ENCODE results near the gene PLA2G6. TPM values are rescaled to one million over a fixed set of nuclear protein-coding genes. Genes with fewer than 3 reads are reported as not detected.

PLA2G6 gene
- total RNA-seq, 1 experiment from 2014 or later, result 6.0 TPM

DNA sequence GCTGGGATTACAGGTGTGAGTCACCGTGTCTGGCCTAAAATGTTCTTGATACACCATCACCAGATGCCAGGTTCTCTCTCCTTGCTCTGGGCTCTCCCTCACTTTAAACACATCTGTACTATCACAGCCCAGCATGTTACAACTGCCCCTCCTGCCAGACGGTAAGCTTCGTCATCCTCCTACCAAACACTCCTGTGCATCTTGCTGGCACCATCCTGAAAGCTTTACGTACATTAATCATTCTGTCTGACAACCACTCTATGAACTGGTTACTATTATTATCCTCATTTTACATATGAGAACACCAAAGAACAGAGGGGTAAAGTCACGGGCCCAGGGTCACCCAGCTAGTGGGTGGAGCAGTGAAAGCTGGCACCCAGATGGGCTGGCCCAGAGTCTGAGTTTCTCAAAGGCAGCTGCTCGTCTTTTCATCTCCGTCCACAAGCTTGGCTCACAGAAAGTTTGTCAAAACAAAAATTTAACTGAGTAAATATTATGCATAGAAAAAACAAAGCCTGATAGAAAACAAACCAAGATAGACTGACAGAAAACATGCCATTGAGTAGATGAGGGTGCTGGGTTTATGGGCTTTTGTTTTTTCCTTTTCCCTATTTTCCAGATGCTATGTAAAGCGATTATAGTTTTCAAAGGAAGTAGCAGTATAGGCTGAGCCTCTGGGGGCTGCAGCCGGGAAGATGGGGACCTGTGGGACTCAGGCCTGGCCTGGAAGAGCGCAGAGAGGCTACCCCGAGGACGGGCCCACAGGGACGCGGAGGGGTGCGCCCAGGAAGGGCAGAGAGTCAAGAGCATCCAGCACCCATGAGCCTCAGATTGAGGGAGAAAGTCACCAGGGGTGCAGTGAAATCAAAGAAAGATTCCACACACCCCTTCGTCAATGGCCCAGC lies 9.5 kb downstream of the PLA2G6 start:
- ChIA-PET POLR2A (ENCODE audit: unreplicated experiment) (no interaction called here), CTCF (no interaction called here)
- no peak overlapping the region for H3K4me2 ChIP-seq (ENCODE audit: low read length)
- H3K9me2 ChIP-seq (replicated peaks; ENCODE audit: low read length), result no peaks in the 10 kb centered on the region
- H3K9ac ChIP-seq (ENCODE audit: low read length), result no peak overlapping the region
- H3K4me1 ChIP-seq (ENCODE audit: insufficient read depth, low read length), result peaks cover 8% of the 10 kb centered on the region
- H3K9me3 ChIP-seq (ENCODE audit: low read length), result no peaks in the 10 kb centered on the region
- H3K27ac ChIP-seq (ENCODE audit: low read length), result no peak overlapping the region
- no peaks in the 10 kb centered on the region for H3K79me2 ChIP-seq (ENCODE audit: low read length)
- H3K36me3 ChIP-seq (ENCODE audit: low read depth, low read length), result no peaks in the 10 kb centered on the region
- H2AFZ ChIP-seq (ENCODE audit: low read length), result no peak overlapping the region
- no peak overlapping the region for H3K4me3 ChIP-seq (ENCODE audit: low read length)
- BruUV-seq (replicated peaks), result no TSS peak
- DNase-seq, result no peak
- ATAC-seq, result no peak
- intact Hi-C loops (cut with micrococcal nuclease), result no loop called here
- TF ChIP-seq EZH2phosphoT487 (IDR thresholded peaks at IDR 0.05; ENCODE audit: borderline replicate concordance, low read length), result no peak
- no peak for TF ChIP-seq EZH2 (IDR thresholded peaks at IDR 0.05; ENCODE audit: low read length, unreplicated experiment)
- TF ChIP-seq, protein P1, sequence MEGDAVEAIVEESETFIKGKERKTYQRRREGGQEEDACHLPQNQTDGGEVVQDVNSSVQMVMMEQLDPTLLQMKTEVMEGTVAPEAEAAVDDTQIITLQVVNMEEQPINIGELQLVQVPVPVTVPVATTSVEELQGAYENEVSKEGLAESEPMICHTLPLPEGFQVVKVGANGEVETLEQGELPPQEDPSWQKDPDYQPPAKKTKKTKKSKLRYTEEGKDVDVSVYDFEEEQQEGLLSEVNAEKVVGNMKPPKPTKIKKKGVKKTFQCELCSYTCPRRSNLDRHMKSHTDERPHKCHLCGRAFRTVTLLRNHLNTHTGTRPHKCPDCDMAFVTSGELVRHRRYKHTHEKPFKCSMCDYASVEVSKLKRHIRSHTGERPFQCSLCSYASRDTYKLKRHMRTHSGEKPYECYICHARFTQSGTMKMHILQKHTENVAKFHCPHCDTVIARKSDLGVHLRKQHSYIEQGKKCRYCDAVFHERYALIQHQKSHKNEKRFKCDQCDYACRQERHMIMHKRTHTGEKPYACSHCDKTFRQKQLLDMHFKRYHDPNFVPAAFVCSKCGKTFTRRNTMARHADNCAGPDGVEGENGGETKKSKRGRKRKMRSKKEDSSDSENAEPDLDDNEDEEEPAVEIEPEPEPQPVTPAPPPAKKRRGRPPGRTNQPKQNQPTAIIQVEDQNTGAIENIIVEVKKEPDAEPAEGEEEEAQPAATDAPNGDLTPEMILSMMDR (conservative IDR thresholded peaks at IDR 0.05; ENCODE audit: low read depth, low read length), result no peak
- H4K20me1 ChIP-seq (ENCODE audit: low read length), result no peaks in the 10 kb centered on the region
- H3F3A ChIP-seq (ENCODE audit: low read length, unreplicated experiment), result no peaks in the 10 kb centered on the region
- H3K27me3 ChIP-seq (ENCODE audit: low read length), result no peaks in the 10 kb centered on the region

DNA sequence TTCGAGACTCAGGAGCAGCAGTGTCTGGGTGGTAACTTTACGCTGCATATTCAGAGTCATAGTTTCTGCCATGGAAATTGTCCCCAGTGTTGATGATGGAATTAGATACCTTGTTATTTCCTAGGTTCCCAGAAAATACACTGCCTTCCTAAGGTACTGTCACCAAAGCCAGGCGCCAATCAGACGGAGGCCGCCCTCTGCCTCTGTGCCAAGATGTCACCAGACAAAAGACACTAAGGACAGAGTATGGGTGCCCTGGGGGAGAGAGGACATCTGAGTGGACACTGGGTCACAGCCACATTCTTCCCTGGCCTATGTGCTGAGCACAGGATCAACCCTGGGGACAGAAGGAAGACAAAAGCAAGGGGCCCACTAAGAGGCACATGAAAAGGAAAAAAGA lies 11.2 kb downstream of the PLA2G6 start:
- Histone ChIP-seq H2AFZ (ENCODE audit: low read length) (no peak overlapping the region), H3K9me3 (ENCODE audit: low read length) (no peaks in the 10 kb centered on the region), H3K4me2 (ENCODE audit: low read length) (no peak overlapping the region), H3F3A (ENCODE audit: low read length, unreplicated experiment) (no peaks in the 10 kb centered on the region), H3K27me3 (ENCODE audit: low read length) (no peaks in the 10 kb centered on the region), H3K4me3 (ENCODE audit: low read length) (no peak overlapping the region), H3K9ac (ENCODE audit: low read length) (no peak overlapping the region), H3K79me2 (ENCODE audit: low read length) (no peaks in the 10 kb centered on the region), H3K9me2 (replicated peaks; ENCODE audit: low read length) (no peaks in the 10 kb centered on the region), H3K27ac (ENCODE audit: low read length) (no peak overlapping the region), H3K4me1 (ENCODE audit: insufficient read depth, low read length) (peaks cover 7% of the 10 kb centered on the region; the same call in 1 of the 2 replicates), H3K36me3 (ENCODE audit: low read depth, low read length) (no peaks in the 10 kb centered on the region), H4K20me1 (ENCODE audit: low read length) (no peaks in the 10 kb centered on the region)
- DNase-seq, result no peak
- TF ChIP-seq, protein P1 (conservative IDR thresholded peaks at IDR 0.05; ENCODE audit: low read depth, low read length), result no peak
- TF ChIP-seq EZH2 (IDR thresholded peaks at IDR 0.05; ENCODE audit: low read length, unreplicated experiment) (no peak), EZH2phosphoT487 (IDR thresholded peaks at IDR 0.05; ENCODE audit: borderline replicate concordance, low read length) (no peak)
- ChIA-PET CTCF (no interaction called here), POLR2A (ENCODE audit: unreplicated experiment) (no interaction called here)
- no peak for ATAC-seq
- no TSS peak for BruUV-seq (replicated peaks)
- intact Hi-C loops (cut with micrococcal nuclease), result no loop called here

DNA sequence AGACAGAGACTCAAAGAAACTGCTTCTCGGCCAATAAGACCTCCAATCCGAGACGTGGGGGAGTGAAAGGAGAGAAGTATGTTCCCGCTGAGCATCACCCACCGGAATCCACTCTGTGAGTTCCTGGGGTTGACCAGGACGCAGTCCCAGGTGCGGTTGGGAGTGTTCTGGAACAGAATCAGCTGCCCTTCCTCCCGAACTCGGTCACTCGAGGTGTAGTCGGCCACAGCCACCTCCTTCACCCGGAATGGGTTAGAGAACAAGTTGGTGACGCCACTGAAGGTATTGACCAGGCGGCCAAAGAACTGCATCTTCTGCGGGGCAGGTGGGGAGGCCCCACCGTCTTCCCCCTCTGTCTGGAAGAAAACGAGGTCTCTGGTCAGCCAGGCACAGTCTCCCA lies 12.5 kb downstream of the PLA2G6 start:
- no peak overlapping the region for H2AFZ ChIP-seq (ENCODE audit: low read length)
- H3K9ac ChIP-seq (ENCODE audit: low read length), result no peak overlapping the region
- ATAC-seq (no peak), DNase-seq (no peak)
- no peaks in the 10 kb centered on the region for H3K79me2 ChIP-seq (ENCODE audit: low read length)
- intact Hi-C loops (cut with micrococcal nuclease), result no loop called here
- POLR2A ChIA-PET (ENCODE audit: unreplicated experiment), result no interaction called here
- no peaks in the 10 kb centered on the region for H3K27me3 ChIP-seq (ENCODE audit: low read length)
- H3K27ac ChIP-seq (ENCODE audit: low read length), result no peak overlapping the region
- H4K20me1 ChIP-seq (ENCODE audit: low read length), result no peaks in the 10 kb centered on the region
- no peak overlapping the region for H3K4me3 ChIP-seq (ENCODE audit: low read length)
- CTCF ChIA-PET, result no interaction called here
- TF ChIP-seq EZH2phosphoT487 (IDR thresholded peaks at IDR 0.05; ENCODE audit: borderline replicate concordance, low read length) (no peak), EZH2 (IDR thresholded peaks at IDR 0.05; ENCODE audit: low read length, unreplicated experiment) (no peak)
- TF ChIP-seq, protein P1 (conservative IDR thresholded peaks at IDR 0.05; ENCODE audit: low read depth, low read length), result no peak
- H3K9me2 ChIP-seq (replicated peaks; ENCODE audit: low read length), result no peaks in the 10 kb centered on the region
- H3K36me3 ChIP-seq (ENCODE audit: low read depth, low read length), result no peaks in the 10 kb centered on the region
- no peaks in the 10 kb centered on the region for H3F3A ChIP-seq (ENCODE audit: low read length, unreplicated experiment)
- no peaks in the 10 kb centered on the region for H3K9me3 ChIP-seq (ENCODE audit: low read length)
- no peak overlapping the region for H3K4me2 ChIP-seq (ENCODE audit: low read length)
- BruUV-seq (replicated peaks), result no TSS peak
- peaks cover 7% of the 10 kb centered on the region; the same call in 1 of the 2 replicates for H3K4me1 ChIP-seq (ENCODE audit: insufficient read depth, low read length)

All from PC-3 (cell line).